Esophagus squamous epithelium (tissue), 4 donors: Measurements from ENCODE around the gene PGLYRP4.

Experiments used
- CTCF ChIP-seq, 6 experiments: fragments of 450-650 bp in 4 of 6; fragments of 200-600 bp in 2 of 6; sonication (generic) in 2 of 6; IDR thresholded peaks; one replicate each; pipeline ENCODE4 v1.5.1; 2016 to 2019; ENCODE audit warnings: antibody characterized with exemption in 6 of 6, mild to moderate bottlenecking in 4 of 6, moderate library complexity in 4 of 6
- POLR2A ChIP-seq, 4 donors: fragments of 450-650 bp; IDR thresholded peaks; one replicate each; pipeline ENCODE4 v1.6.1; 2017; ENCODE audit warnings: antibody characterized with exemption in 4 of 4, mild to moderate bottlenecking in 4 of 4, moderate library complexity in 3 of 4

GRCh38 chr1:153365696-153366095 lies 17.1 kb upstream of the PGLYRP4 start:
- TF ChIP-seq POLR2A (IDR thresholded peaks at IDR 0.05) (no peak), CTCF (IDR thresholded peaks at IDR 0.05) (no peak)
